Ecto neural progenitor cell (in vitro differentiated cells): ENCODE data around the gene CPA2.
A peak's percentile ranks its signal among the peaks of the same experiment; 100 is the strongest.

ENCODE experiments used
- DNase-seq: peaks from one replicate; pipeline ENCODE4 v3.0.0-alpha.2; 2018; ENCODE audit warnings: low spot score

The CPA2 gene

DNA sequence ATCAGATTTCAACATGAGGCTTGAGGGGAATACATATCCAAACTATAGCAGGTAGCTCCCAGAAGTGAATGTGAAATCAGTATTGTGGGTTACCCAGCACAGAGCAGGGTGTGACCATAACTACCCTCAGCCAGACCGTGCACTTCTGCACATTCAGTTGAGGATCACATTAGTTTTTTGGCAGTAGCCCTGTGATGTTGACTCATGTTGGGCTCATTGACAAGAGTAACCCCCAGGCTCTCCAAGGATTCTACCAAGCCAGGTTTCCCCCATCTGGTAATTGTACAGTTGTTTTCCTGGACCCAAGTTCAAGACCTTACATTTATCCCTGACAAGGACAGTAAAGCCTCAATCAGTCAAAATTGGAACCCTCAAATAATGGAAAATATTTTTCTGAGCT lies 14.6 kb downstream of the CPA2 start:
- DNase-seq: no peak

DNA sequence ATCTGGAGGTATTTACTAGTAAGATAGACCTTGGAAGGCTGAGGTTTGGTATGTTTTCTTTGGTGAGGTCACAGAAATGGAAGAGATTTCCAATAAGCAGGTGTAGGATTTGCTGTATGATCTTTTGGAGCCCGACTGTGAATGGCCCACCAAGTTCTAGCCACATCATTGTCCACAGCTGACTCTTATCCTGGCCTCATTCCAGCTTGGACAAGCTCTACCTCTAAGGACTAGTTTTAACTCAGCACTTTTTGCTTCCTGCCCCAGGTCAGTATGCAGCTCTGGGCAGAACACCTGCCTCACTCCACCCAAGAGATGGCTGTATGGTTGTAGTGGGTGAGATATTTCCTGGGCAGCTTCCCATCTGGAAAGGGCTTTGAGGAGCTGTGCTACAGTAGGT lies 20.2 kb downstream of the CPA2 start:
- DNase-seq: no peak

DNA sequence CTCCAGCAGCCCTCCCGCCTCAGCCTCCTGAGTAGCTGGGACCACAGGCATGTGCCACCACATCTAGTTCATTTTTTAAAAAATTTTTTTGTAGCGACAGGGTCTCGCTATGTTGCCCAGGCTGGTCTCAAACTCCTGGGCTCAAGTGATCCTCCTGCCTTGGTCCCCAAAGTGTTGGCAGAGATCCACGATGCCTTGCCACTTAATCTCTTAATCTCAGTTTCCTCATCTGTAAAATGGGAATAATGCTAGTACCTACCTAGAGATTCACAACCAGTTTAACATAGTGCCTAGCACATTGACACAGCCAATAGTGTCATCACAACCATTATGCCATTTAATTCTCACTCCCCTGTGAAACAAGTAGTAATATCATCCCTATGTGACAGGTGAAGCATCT lies 21.5 kb downstream of the CPA2 start:
- DNase-seq: no peak

DNA sequence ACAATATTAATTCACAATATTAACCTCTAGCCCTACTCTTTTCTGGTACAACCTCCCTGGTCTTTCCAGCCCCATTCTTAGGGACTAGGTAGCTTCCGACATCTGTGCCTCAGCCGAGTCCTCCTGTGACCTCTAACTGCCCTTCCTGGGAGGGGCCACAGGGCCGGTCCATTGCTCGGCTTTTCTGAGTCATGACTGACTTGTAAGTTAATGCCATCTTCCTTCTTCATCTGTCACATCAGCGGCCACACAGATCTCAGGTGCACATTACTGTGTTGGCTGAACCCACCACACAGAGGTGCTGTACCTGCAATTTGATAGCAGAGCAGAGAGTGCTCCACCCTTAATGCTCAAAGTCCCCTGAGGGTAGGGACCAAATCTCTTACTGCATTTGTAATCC lies 22.2 kb downstream of the CPA2 start:
- DNase-seq: no peak

DNA sequence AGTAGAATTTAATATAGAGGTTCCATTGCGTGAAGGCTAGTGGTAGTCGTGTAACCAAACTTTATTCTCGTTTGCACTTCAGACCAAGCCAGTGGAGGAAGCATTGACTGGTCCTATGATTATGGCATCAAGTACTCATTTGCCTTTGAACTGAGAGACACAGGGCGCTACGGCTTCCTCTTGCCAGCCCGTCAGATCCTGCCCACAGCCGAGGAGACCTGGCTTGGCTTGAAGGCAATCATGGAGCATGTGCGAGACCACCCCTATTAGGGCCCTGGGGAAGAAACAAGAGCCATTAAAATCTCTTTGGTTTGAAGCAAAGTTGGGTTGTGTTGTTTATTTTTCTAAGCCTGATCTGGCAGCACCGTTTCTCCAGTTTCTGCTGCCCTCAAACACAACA lies 22.8 kb downstream of the CPA2 start:
- DNase-seq: no peak

DNA sequence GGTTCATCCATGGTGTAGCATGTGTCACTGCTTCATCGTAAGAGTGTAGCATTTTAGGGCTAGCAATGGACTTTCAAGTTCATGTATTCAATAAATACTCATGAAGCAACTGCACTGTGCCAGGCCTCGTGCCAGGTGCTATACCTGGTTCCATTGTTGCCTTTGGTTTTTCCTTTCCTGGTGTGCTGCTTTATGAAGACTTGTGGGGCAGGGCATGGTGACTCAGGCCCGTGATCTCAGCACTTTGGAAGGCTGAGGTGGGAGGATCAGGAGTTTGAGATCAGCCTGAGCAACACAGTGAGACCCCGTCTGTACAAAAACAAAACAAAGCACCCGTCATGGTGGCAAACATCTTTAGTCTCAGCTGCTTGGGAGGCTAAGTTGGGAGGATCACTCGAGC lies 24.1 kb downstream of the CPA2 start:
- no peak for DNase-seq

DNA sequence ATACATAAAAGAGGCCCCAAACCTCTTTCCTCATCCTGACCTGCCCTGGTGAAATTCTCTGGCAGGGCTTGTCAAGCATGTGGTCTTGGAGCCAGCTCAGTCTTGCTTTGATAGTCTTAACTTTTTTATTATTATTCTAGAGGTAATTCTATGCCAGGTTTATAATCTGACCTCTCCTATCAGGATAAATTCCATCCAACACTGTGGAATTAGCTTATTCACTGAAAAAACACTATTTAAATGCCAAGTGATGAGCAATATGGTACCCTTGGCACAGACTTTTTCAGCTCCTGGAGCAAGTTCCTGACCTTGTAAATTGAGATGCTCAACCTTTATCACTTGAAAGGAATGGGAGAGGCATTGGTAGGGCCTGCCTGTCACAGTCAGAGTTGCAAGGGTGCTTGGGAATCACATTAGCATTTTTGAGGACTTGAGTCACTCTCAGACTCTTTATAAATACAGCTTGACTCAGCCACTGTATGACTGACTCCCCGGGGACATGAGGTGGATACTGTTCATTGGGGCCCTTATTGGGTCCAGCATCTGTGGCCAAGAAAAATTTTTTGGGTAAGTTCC lies 26.1 kb downstream of the CPA2 start, which contains the start of gene CPA4:
Gene CPA4 (plus strand): TSS at position 480 of the 576 bp plus-strand sequence. CDS start 20 bp downstream, at position 500.
- no peak for DNase-seq

DNA sequence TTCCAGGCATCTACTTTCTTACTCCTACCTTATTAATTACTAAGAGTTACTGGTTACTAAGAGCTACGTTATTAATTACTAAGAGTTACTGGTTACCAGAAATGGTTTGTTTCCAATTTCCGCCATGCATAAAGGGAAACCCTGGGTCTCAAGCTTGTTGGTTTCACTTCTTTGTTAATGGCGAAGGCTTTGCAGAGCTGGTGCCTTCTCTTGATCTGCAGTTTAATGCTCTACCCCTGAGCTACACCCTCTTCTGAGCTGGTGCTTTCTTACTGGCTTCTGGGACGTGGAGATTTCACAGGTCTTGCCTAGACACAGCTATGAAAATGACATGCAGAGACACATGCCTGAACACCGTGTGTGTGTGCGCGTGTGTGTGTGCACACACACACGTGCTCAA lies 26.9 kb downstream of the CPA2 start:
- DNase-seq: no peak

DNA sequence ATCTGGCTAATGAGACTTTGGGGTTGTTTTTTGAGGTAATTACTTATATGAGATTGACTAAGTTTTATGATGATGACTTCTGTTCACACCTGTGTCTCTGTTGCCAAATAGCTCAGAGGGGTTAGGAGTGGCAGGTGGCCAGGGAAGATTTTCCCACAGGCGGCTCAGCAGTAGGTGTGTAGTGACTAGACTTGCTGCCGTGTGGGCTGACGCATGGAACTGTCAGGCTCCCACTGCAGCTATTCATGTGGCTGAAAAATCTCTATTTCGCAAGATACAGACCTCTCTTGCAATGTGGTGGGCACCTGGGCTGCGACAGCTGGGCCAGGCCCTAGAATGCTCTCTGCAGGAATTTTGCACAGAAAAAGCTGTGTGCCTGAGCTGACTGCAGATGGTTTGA lies 27.7 kb downstream of the CPA2 start:
- no peak for DNase-seq

DNA sequence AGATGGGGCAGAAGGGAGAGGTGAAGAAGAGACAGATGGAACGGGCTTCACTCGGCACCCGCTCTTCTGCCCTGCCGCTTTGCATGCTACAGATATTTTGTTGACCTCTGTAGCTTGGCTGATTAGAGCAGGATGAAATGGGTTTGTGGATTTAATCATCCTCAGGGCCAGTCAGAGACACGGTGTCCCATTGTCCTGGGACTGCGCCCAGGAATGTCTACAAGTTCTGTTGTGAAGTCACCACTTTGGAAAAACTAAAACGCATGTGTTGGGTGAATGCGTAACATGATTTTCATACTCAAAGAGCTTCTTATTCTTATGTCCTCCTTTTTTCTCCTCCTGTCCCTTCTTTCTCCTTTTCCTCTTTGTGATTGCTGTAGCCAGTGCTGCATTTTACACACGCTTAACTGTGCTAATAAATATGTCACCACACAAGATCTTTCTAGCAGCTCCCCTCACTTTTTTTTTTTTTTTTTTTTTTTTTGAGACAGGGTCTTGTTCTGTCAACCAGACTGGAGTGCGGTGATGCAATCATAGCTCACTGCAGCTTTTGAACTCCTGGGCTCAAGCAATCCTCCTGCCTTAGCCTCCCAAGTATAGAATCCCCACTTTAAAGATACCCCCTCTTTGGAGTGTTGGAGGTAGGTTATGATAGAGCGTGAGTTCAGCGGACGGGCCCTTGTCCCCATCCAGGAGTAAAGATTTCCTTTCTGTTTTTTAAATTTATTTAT lies 29.7 kb downstream of the CPA2 start:
- no peak for DNase-seq

DNA sequence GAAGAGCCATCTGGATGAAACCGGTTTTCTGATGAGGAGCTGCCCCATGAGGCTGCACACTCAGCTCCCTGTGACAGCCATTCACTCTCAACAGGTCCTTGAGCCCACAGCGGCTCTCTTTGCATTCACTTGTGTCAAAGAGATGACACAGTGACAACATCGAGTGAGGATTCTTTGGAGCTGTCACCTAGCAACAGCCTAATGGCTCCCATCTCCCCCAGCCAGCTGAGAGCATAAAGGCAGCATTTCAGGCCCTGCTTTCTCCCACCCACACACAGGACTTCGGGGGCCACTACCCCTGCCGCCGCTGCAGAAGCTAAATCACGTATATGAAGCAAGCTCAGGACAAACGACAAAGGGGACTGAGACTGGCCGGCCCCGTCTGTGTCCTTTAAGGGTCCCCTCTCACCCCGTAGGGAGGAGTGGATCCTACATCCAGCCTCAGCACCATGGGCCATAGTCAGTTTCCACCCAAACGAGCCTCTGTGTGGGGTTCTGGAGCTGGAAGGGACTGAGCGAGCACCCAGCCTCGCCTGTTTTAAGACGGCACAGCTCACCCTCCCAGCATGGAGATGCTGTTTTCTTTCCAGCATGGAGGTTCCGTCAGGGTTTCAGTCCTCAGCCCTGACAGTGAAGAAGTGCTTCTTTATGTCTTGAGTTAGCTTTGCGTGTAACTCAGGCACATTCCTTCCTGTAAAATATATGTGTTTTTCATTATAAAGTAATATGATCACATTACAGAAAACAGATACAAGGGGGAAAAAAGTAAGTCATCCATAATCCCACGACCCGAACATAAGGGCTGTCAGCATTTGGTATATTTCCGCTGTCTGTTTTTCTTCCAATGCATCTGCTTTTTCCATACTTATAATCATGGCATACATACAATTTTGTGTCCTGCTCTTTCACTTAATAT lies 31.2 kb downstream of the CPA2 start:
- peak; percentile 55 for DNase-seq

DNA sequence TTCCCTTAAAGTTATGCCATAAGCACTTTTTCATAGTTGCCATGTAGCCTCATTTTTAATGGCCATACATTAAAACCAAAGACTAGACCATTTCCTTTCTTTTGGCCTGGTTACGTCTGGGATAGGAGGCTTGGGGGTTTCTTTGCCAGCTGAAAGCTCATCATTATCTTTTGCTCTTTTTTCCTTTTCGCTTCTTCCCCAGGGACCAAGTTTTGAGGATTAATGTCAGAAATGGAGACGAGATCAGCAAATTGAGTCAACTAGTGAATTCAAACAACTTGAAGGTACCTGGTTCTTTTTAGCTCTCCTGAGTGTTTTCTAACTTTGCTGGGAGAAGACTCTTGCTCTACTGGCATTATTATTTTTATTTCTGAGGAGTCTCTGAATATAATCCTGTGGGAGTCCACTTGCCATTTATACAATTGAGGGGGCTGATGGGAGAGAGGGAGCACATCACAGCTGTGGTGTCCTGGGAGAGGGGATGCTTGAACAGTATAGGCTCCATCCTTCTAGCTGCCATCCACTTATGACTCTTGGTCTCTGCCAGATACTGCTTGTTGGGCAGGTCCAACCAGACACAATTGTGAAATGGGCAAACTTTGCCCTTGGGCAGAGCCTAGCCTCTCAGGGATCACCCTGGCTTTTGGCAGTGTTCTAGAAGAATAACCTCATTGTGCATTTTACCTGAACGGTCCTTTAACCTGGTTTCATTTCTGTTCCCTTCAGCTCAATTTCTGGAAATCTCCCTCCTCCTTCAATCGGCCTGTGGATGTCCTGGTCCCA lies 32.1 kb downstream of the CPA2 start:
- no peak for DNase-seq

DNA sequence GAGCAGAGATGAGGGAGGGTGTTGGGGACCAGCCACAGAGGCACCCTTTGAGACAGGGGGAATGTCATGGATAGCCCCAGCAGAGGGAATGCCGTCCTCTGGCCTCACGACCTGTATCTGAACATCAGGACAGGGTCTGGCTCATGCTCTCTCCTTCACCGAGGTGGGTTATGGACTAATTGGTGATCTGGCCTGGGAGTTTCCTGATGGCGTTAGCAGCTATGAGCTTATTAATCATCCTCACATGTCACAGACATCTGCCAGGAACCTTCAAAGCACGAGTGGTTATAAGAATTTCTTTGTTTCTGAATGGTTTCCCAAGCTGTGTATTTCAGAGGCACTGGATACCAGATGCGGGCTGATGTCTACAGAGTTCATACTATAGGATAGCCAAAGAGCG lies 33.2 kb downstream of the CPA2 start:
- DNase-seq: no peak

DNA sequence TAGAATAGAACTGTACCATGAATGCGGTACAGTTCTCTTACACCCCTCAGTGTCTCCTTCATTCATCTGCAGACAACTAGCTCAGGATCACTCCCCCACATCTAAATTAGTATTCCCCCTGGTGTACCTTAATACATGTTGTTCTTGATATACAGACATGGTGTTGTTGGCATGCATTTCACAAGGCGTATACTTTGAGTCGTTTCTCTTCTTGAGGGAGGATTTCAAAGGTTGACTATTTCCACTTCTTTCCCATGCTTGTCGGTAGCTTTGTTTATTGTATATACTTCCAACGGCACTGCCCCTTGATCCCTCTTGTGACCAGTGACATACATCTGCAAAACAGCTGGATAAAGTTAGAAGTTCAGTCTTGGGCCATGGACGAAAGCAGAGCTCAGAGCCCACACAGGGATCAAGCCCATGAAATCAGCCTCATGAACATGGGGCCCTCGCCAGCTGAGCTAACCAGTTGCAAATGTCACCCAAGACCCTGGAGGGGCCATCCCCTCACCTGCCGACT lies 34.9 kb downstream of the CPA2 start:
- no peak for DNase-seq

DNA sequence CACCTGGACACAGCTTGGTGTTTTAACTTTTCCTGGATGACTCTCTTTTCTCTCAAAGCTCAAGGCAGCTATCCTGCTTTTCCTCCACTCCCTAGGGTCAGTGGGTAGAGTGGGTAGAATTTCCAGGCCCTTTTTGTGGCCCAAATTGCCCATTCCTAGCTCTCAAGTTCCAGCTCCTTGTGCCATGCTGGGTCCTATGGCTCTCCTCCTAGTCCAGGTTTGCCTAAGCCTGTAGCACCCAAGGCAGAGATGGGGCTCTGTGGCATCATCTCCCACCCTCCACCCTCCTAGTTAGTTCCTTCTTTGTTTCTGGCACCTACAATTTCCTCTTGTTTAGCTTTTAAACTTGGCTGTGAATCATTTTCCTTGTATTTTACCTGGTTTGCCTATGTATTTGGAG lies 36.0 kb downstream of the CPA2 start:
- DNase-seq: no peak

DNA sequence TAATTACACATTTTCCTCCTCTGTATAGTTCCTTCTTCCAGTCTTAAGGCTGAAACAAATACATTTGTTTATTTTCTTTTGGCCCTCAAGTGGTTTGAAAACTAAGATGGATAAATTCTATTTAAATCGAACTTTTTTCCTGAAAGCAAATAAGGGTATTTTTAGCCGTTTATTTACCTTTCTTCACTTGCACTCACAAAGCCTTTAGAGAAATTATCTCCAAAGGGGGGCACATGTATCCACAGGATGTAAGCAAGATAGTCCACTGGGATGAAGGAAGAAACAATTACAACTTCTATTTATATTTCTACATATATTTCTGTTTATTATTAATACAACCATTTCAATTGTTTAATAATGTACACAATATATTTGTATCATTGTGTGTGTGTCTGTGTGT lies 36.5 kb downstream of the CPA2 start:
- no peak for DNase-seq

DNA sequence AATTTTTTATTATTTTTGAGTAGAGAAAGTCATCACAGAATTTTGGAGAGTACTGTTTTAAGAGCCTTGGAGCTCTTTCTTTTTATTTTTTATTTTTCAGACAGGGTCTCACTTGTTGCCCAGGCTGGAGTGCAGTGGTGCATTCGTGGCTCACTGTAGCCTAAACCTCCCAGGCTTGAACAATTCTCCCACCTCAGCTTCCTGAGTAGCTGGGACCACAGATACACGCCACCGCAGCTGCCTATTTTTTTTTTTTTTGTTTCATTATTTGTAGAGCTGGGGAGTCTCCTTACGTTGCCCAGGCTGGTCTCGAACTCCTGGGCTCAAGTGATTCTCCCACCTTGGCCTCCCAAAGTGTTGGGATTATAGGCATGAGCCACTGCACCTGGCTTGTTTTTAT lies 36.9 kb downstream of the CPA2 start:
- no peak for DNase-seq

DNA sequence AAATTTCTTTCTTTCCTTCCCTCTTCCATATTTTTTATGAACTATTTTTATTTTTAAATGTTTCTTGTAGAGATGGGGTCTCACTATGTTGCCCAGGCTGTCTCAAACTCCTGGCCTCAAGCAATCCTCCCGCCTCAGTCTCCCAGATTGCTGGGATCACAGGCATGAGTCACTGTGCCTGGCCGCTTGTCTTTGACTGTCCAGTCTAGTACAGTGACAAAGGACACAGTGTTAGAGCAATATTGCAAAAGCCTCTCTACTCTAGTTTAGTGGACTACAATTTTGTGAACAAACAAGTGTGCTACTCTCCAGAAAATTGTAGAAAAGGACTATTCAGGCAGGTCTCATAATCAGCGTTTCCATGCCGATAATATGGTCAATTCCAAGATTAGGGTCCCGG lies 37.3 kb downstream of the CPA2 start:
- DNase-seq: no peak

DNA sequence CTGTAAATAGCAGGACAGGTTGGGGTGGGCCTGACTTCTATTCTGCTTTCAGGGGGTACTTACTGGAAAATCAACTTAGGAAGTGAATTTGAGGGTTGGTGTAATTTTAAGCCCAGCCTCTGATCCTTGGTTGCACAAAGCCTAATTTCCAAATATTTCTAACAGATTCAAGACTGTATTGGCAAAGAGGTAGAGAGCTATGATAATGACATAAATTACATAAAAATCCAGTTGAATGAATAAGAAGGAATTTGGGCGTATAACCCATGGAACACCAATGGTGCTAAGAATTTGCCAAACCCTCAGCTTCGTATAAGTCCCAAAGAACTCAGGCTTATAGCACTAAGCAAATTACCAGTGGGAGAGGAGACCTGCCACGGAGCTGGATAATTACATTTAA lies 38.2 kb downstream of the CPA2 start:
- no peak for DNase-seq

DNA sequence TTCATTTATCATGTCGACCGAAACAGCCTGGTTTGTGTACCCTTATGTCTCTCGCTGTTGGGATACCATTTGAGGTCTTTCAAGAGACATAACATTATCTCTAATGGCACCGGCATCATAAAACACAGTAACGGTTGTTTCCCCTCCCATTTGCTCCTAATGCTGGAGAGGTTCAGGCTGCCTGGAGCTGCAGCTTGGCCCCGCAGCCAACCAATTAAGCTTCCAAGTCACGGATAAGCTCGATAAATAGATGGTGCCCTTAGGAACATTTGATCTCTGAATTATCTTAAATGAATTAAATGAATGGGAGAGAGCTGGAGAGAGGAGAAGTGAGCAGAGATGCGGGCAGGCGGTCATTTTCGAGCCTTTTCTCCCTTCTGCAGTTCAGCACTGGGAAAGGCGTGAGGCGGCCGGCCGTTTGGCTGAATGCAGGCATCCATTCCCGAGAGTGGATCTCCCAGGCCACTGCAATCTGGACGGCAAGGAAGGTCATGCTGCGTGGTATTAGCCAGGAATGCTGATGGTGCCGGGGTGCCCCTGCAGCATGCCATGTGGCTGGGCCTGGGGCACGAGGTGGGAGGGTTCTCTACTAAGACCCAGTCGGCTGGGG lies 38.9 kb downstream of the CPA2 start:
- DNase-seq: no peak

DNA sequence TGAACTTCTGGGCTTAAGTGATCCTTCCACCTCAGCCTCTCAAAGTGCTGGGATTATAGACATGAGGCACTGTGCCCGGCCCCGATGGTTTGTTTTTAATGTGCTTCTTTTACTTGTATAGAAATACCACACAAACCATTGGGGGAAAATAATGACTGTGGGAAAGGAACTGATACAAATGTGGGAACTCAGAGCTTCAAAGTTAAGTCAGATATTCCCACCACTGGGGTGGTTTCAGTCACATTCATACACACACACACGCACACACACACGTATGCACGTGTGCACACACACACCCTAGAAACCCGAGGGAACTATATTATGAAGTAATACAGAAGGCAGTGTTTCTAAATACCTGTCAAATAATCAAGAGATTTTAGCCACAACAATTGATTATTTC lies 43.3 kb downstream of the CPA2 start:
- DNase-seq: no peak

DNA sequence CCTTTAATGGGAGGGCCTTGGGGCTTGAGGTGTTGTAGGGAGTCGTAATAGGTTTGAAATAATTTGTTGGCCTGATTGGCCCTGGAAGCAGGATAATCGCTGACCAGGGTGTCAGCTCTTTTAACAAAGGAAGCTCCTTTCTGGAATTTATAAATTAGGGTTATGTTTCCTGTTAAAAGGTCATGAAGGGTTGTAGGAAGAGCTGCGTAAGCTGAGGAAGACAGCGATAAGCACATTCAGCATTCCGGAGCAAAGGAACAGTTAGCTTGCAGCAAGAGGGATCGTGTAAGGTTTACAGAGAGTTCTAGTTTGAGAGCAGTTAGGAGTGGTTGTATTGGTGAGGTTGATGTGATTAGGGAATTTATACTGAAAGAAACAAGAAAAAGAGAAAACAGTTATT lies 47.6 kb downstream of the CPA2 start:
- DNase-seq: no peak
